Prostate gland (tissue), 2 donors: ENCODE results near the gene ZNF888.

Experiments used
- POLR2A ChIP-seq: fragments of 450-650 bp; IDR thresholded peaks from one replicate; pipeline ENCODE4 v1.6.1; 2016; ENCODE audit warnings: antibody characterized with exemption, mild to moderate bottlenecking
- TF ChIP-seq, protein P1 (sequence below), 4 experiments: fragments of 200-600 bp in 2 of 4; fragments of 450-650 bp in 2 of 4; sonication (generic) in 2 of 4; IDR thresholded peaks; 1 replicate in 3 of 4; 2 replicates in 1 of 4; pipeline ENCODE4 v1.5.1; 2016 to 2019; ENCODE audit warnings: antibody characterized with exemption in 4 of 4, mild to moderate bottlenecking in 2 of 4, moderate library complexity in 2 of 4

DNA sequence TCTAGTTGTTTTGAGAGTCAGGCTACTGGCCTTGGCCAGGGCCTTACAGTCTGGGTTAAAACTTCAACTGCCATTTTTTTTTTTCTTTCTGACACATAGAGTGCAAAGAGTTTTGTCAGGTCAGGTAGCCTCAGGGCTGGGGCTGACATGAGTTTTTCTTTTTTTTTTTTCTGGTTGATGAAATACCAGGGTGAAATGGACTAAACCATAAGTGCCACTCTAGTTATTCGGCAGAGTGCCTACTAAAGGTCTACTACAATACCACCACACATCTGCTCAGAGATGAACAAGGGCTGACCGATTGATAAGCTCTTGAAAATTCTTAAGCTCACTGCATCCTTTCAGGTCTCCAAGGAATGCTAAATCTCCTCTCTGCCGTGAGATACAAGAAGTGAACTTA is 21.4 kb downstream of the ZNF888 start:
- TF ChIP-seq, protein P1, sequence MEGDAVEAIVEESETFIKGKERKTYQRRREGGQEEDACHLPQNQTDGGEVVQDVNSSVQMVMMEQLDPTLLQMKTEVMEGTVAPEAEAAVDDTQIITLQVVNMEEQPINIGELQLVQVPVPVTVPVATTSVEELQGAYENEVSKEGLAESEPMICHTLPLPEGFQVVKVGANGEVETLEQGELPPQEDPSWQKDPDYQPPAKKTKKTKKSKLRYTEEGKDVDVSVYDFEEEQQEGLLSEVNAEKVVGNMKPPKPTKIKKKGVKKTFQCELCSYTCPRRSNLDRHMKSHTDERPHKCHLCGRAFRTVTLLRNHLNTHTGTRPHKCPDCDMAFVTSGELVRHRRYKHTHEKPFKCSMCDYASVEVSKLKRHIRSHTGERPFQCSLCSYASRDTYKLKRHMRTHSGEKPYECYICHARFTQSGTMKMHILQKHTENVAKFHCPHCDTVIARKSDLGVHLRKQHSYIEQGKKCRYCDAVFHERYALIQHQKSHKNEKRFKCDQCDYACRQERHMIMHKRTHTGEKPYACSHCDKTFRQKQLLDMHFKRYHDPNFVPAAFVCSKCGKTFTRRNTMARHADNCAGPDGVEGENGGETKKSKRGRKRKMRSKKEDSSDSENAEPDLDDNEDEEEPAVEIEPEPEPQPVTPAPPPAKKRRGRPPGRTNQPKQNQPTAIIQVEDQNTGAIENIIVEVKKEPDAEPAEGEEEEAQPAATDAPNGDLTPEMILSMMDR (IDR thresholded peaks at IDR 0.05): no peak
- no peak for TF ChIP-seq POLR2A
